ENCODE data around the gene RGS10. TPM values are rescaled to one million over a fixed set of nuclear protein-coding genes. Genes with fewer than 3 reads are reported as not detected.

The RGS10 gene
- total and polyA plus RNA-seq, 12 donors, result 9.5 to 28.1 (median 15.7) TPM

DNA sequence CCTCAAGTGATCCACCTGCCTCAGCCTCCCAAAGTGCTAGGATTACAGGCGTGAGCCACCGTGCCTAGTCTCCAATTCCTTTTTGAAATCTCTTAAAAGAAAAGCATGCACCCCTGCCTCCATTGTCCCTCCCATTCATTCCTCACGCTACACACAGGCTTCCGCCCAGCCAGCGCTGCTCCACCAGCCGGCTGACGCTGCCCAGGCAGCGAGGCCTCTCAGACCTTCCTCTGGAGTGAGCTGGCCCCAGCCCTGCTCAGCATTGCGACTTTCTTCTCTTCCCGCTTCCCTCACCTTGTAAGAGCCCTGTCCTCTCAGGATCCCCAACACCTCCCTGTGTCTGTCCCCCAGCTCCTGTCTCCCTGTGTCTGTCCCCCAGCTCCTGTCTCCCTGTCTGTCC, 23.6 kb downstream of the RGS10 start:
- TF ChIP-seq POLR2A (IDR thresholded peaks at IDR 0.05), result no peak
- TF ChIP-seq, protein P1, sequence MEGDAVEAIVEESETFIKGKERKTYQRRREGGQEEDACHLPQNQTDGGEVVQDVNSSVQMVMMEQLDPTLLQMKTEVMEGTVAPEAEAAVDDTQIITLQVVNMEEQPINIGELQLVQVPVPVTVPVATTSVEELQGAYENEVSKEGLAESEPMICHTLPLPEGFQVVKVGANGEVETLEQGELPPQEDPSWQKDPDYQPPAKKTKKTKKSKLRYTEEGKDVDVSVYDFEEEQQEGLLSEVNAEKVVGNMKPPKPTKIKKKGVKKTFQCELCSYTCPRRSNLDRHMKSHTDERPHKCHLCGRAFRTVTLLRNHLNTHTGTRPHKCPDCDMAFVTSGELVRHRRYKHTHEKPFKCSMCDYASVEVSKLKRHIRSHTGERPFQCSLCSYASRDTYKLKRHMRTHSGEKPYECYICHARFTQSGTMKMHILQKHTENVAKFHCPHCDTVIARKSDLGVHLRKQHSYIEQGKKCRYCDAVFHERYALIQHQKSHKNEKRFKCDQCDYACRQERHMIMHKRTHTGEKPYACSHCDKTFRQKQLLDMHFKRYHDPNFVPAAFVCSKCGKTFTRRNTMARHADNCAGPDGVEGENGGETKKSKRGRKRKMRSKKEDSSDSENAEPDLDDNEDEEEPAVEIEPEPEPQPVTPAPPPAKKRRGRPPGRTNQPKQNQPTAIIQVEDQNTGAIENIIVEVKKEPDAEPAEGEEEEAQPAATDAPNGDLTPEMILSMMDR (IDR thresholded peaks at IDR 0.05), result no peak
- intact Hi-C loops (cut with DNase I), result no loop called here
- DNase-seq, result no peak
- Histone ChIP-seq H3K4me3 (no peak overlapping the region), H3K27ac (no peak overlapping the region), H3K9me3 (replicated peaks in 1 of 3) (no peaks in the 10 kb centered on the region), H3K27me3 (peaks cover 5% of the 10 kb centered on the region), H3K36me3 (replicated peaks in 1 of 2) (no peaks in the 10 kb centered on the region), H3K4me1 (replicated peaks in 1 of 2) (no peaks in the 10 kb centered on the region)
- WGBS, 4 donors, result 84 to 89% (median 87%) methylated on average over 10 of the region's 10 CpGs

- no peak for DNase-seq
- Histone ChIP-seq H3K4me3 (no peak overlapping the region), H3K9me3 (replicated peaks in 1 of 3) (no peaks in the 10 kb centered on the region), H3K27ac (peak overlapping the region in 3 of 5 donors; percentile 7 to 79 (median 65)), H3K4me1 (replicated peaks in 1 of 2) (no peaks in the 10 kb centered on the region), H3K36me3 (replicated peaks in 1 of 2) (no peaks in the 10 kb centered on the region), H3K27me3 (peaks cover 5% of the 10 kb centered on the region)
- intact Hi-C loops (cut with DNase I), result no loop called here
- TF ChIP-seq, protein P1 (IDR thresholded peaks at IDR 0.05), result no peak
- no peak for TF ChIP-seq POLR2A (IDR thresholded peaks at IDR 0.05)
- 66 to 89% (median 77%) methylated on average over 7 to 9 of the region's 9 CpGs for WGBS, 4 donors
These were observed 24.3 kb downstream of the RGS10 start for GRCh38 chr10:119518176-119518575.

GRCh38 chr10:119517235-119518141, 25.0 kb downstream of the RGS10 start:
- intact Hi-C loops (cut with DNase I), result no loop called here
- no peaks in the 10 kb centered on the region for H3K36me3 ChIP-seq (replicated peaks in 1 of 2)
- H3K4me1 ChIP-seq (replicated peaks in 1 of 2), result no peaks in the 10 kb centered on the region
- no peak overlapping the region for H3K4me3 ChIP-seq
- H3K27ac ChIP-seq, result peak overlapping the region in 3 of 5 donors; percentile 7 to 79 (median 65)
- H3K27me3 ChIP-seq, result peaks cover 5% of the 10 kb centered on the region
- no peak for TF ChIP-seq POLR2A (IDR thresholded peaks at IDR 0.05)
- TF ChIP-seq, protein P1 (IDR thresholded peaks at IDR 0.05), result no peak
- H3K9me3 ChIP-seq (replicated peaks in 1 of 3), result no peaks in the 10 kb centered on the region
- DNase-seq, result peak in 3 of 7 donors; percentile 35 to 43 (median 37)
- WGBS, 4 donors, result 71 to 92% (median 79%) methylated on average over 19 to 21 of the region's 21 CpGs

- TF ChIP-seq POLR2A (IDR thresholded peaks at IDR 0.05), result no peak
- 61 to 87% (median 66%) methylated on average over 16 to 21 of the region's 21 CpGs for WGBS, 4 donors
- Histone ChIP-seq H3K27ac (peak overlapping the region in 2 of 5 donors; percentile 64 to 79), H3K27me3 (peaks cover 5% of the 10 kb centered on the region), H3K4me3 (no peak overlapping the region), H3K9me3 (replicated peaks in 1 of 3) (no peaks in the 10 kb centered on the region), H3K36me3 (replicated peaks in 1 of 2) (no peaks in the 10 kb centered on the region), H3K4me1 (replicated peaks in 1 of 2) (no peaks in the 10 kb centered on the region)
- intact Hi-C loops (cut with DNase I), result no loop called here
- DNase-seq, result peak in 3 of 7 donors; percentile 19 to 57 (median 23)
These were observed 25.9 kb downstream of the RGS10 start for GRCh38 chr10:119516381-119517234.
